ENCODE data around the gene WLS.

DNA sequence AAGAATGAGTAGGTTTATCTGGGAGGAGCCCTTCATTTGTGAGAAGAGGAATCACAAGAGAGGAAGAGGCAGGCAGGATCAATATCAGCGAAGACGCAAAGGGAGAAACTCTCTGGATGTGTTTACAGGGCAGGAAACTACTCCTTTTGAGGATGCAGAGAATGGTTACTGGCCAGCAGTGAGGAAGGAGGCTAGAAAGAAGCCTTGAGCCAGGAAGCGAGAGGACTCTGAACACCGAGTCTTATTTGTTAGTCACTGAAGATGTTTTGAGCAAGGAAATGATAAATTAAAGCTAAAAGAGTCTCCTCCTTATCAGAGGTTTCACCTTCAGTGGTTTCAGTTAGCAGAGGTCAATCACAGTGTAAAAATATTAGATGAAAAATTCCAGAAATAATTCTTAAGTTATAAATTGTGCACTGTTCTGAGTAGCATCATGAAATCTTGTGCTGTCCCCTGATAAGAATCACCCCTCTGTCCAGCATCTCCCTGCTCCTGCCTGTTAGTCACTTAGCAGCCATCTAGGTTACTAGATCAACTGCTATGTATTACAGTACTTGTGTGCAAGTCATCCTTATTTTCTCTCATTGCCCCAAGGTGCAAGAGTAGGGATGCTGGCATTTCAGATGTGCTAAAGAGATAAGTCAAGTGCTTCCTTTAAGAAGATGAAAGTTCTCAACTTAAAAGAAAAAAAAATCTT, 43.5 kb downstream of the WLS start:
- TF ChIP-seq, protein P1, sequence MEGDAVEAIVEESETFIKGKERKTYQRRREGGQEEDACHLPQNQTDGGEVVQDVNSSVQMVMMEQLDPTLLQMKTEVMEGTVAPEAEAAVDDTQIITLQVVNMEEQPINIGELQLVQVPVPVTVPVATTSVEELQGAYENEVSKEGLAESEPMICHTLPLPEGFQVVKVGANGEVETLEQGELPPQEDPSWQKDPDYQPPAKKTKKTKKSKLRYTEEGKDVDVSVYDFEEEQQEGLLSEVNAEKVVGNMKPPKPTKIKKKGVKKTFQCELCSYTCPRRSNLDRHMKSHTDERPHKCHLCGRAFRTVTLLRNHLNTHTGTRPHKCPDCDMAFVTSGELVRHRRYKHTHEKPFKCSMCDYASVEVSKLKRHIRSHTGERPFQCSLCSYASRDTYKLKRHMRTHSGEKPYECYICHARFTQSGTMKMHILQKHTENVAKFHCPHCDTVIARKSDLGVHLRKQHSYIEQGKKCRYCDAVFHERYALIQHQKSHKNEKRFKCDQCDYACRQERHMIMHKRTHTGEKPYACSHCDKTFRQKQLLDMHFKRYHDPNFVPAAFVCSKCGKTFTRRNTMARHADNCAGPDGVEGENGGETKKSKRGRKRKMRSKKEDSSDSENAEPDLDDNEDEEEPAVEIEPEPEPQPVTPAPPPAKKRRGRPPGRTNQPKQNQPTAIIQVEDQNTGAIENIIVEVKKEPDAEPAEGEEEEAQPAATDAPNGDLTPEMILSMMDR (conservative IDR thresholded peaks at IDR 0.05) = no peak
- no peak for TF ChIP-seq ZFX (IDR thresholded peaks at IDR 0.05)
